Measurements from ENCODE around the gene ADGRL2. TPM values are rescaled to one million over a fixed set of nuclear protein-coding genes. Genes with fewer than 3 reads are reported as not detected.
"Not testable (repeated sequence)": the region's sequence is repeated elsewhere in the genome, so short reads cannot be mapped to it uniquely, and the experiment has no call there.

Gene ADGRL2
- total RNA-seq, 4 donors from 2014 or later = 72.4 to 89.7 (median 78.8) TPM

- no peak overlapping the region for H3K4me3 ChIP-seq
- no peak overlapping the region for H3K27ac ChIP-seq (replicated peaks in 1 of 4)
- H3K27me3 ChIP-seq = no peaks in the 10 kb centered on the region
- intact Hi-C loops (cut with DNase I) = no loop called here
- peaks cover 40 to 78% (median 60%) of the 10 kb centered on the region in 4 donors for H3K4me1 ChIP-seq
- WGBS = 33% methylated on average over 1 of the region's 1 CpG
- no peaks in the 10 kb centered on the region for H3K36me3 ChIP-seq
- DNase-seq (ENCODE audit: extremely low spot score) = no peak
- no peaks in the 10 kb centered on the region for H3K9me3 ChIP-seq
- TF ChIP-seq POLR2AphosphoS5 (IDR thresholded peaks at IDR 0.05) = no peak
- no peak for TF ChIP-seq EP300 (IDR thresholded peaks at IDR 0.05)
- no peak for TF ChIP-seq CTCF (IDR thresholded peaks at IDR 0.05)
- no peak for TF ChIP-seq POLR2A (IDR thresholded peaks at IDR 0.05; ENCODE audit: low read depth)
Measured at GRCh38 chr1:81877940-81878339, 77.2 kb downstream of the ADGRL2 start.

GRCh38 chr1:81878538-81878937 lies 77.8 kb downstream of the ADGRL2 start:
- no peaks in the 10 kb centered on the region for H3K9me3 ChIP-seq
- TF ChIP-seq POLR2A (IDR thresholded peaks at IDR 0.05; ENCODE audit: low read depth) (no peak), CTCF (IDR thresholded peaks at IDR 0.05) (no peak), POLR2AphosphoS5 (IDR thresholded peaks at IDR 0.05) (no peak)
- intact Hi-C loops (cut with DNase I) = no loop called here
- H3K27me3 ChIP-seq = no peaks in the 10 kb centered on the region
- 34% methylated on average over 1 of the region's 1 CpG for WGBS
- peaks cover 40 to 72% (median 56%) of the 10 kb centered on the region in 4 donors for H3K4me1 ChIP-seq
- no peaks in the 10 kb centered on the region for H3K36me3 ChIP-seq
- no peak for DNase-seq (ENCODE audit: extremely low spot score)
- no peak overlapping the region for H3K27ac ChIP-seq (replicated peaks in 1 of 4)
- no peak overlapping the region for H3K4me3 ChIP-seq

- TF ChIP-seq POLR2AphosphoS5 (IDR thresholded peaks at IDR 0.05) = no peak
- H3K27ac ChIP-seq (replicated peaks in 1 of 4) = no peak overlapping the region
- intact Hi-C loops (cut with DNase I) = no loop called here
- 90% methylated on average over 1 of the region's 1 CpG for WGBS
- no peak overlapping the region for H3K4me3 ChIP-seq
- H3K9me3 ChIP-seq = no peaks in the 10 kb centered on the region
- no peaks in the 10 kb centered on the region for H3K27me3 ChIP-seq
- no peaks in the 10 kb centered on the region for H3K36me3 ChIP-seq
- peaks cover 30 to 71% (median 44%) of the 10 kb centered on the region in 4 donors for H3K4me1 ChIP-seq
- DNase-seq (ENCODE audit: extremely low spot score) = no peak
Measured at GRCh38 chr1:81880781-81881180, 80.0 kb downstream of the ADGRL2 start.

DNA sequence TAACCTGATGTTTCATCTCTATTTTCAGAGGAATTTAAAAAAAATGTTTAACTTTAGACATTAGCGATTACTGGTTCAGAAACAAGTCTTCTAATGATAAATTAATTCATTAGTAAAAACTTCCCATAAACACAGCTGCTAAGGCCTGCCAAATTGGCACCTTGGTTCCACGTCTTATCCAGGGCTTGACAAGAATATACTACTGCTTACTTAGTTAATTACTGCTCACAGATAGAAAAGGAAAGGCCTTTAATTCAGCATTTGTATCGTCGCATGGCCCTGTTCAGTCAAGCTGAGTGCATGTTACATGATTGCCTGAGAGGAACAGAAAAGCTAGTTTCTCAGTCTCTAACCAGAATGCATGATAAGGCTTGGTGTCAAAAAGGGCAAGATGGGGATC lies 84.6 kb downstream of the ADGRL2 start:
- Histone ChIP-seq H3K4me1 (peaks cover 0 to 46% (median 27%) of the 10 kb centered on the region in 4 donors), H3K9me3 (no peaks in the 10 kb centered on the region), H3K36me3 (no peaks in the 10 kb centered on the region), H3K4me3 (no peak overlapping the region), H3K27me3 (no peaks in the 10 kb centered on the region), H3K27ac (replicated peaks in 1 of 4) (no peak overlapping the region)
- no peak for TF ChIP-seq POLR2AphosphoS5 (IDR thresholded peaks at IDR 0.05)
- TF ChIP-seq CTCF (IDR thresholded peaks at IDR 0.05) = no peak
- TF ChIP-seq EP300 (IDR thresholded peaks at IDR 0.05) = no peak
- no peak for TF ChIP-seq POLR2A (IDR thresholded peaks at IDR 0.05; ENCODE audit: low read depth)
- intact Hi-C loops (cut with DNase I) = no loop called here
- DNase-seq (ENCODE audit: extremely low spot score) = no peak
- WGBS = 54% methylated on average over 4 of the region's 4 CpGs

- H3K36me3 ChIP-seq; DNase-seq (ENCODE audit: extremely low spot score); H3K4me3 ChIP-seq; H3K27me3 ChIP-seq; intact Hi-C loops (cut with DNase I); H3K27ac ChIP-seq (replicated peaks in 1 of 4); H3K9me3 ChIP-seq: not testable (repeated sequence)
- 95% methylated on average over 6 of the region's 6 CpGs for WGBS
- peaks cover 0 to 41% (median 27%) of the 10 kb centered on the region in 4 donors for H3K4me1 ChIP-seq
Measured at GRCh38 chr1:81886292-81886691, 85.6 kb downstream of the ADGRL2 start.

DNA sequence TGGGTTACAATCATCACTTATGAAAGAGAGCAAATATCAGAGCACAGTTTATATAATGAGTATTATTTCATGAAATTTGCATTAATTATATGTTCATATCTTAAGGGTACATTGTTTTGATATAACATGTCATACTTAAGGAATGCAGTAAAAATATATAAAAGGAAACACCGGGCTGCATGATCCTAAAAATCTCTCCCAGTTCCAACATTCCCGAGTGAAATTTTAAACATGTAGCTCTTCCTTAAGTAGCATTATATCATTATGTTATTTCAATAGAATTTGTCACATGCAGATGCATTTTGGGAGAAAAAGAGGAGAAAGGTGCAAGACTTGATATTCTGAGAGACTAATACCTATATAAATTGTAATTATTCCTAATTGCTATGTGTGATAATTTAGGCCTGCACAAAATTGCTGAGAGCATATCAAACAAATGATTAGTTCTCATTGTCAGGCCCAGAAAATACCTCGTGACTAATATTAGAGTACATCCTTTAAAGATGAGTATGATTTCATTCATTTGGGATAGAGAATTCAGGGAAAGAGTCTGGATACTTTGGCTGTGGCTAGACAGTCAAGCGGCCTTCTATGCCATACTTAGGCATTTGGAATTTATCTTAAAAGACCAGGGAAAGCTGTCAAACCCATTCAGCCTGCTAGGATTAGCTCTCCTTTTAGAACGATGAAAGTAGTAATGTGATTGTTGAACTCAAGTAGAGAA lies 86.8 kb downstream of the ADGRL2 start:
- intact Hi-C loops (cut with DNase I) = no loop called here
- no peak for TF ChIP-seq EP300 (IDR thresholded peaks at IDR 0.05)
- TF ChIP-seq POLR2A (IDR thresholded peaks at IDR 0.05; ENCODE audit: low read depth) = no peak
- TF ChIP-seq POLR2AphosphoS5 (IDR thresholded peaks at IDR 0.05) = no peak
- TF ChIP-seq CTCF (IDR thresholded peaks at IDR 0.05) = no peak
- H3K27me3 ChIP-seq = no peaks in the 10 kb centered on the region
- H3K36me3 ChIP-seq = no peaks in the 10 kb centered on the region
- 62% methylated on average over 5 of the region's 5 CpGs for WGBS
- no peak overlapping the region for H3K4me3 ChIP-seq
- H3K4me1 ChIP-seq = peaks cover 0 to 28% (median 20%) of the 10 kb centered on the region in 4 donors
- no peak overlapping the region for H3K27ac ChIP-seq (replicated peaks in 1 of 4)
- DNase-seq (ENCODE audit: extremely low spot score) = no peak
- no peaks in the 10 kb centered on the region for H3K9me3 ChIP-seq

Measured in esophagus muscularis mucosa (tissue), 4 donors.